NB4 (cell line): ENCODE data around the gene PLAC1.

Source experiments
- DNase-seq: peaks from one replicate; pipeline ENCODE4 v3.0.0; 2010; ENCODE audit warnings: low read depth
- H3K4me3 ChIP-seq: one replicate; pipeline ENCODE4 v1.5.1; 2011; ENCODE audit warnings: mild to moderate bottlenecking, low read depth, low read length, moderate library complexity
- MYC ChIP-seq: IDR thresholded peaks from 2 replicates; pipeline ENCODE4 v1.6.1; 2011; ENCODE audit warnings: low read depth, low read length
- POLR2A ChIP-seq: IDR thresholded peaks from 2 replicates; pipeline ENCODE4 v1.6.1; 2011; ENCODE audit warnings: mild to moderate bottlenecking; ENCODE audit not compliant: insufficient read length; ENCODE audit errors: extremely low read depth
- TF ChIP-seq, protein P1 (sequence below): IDR thresholded peaks from one replicate; pipeline ENCODE4 v1.5.1; 2012; ENCODE audit warnings: low read depth, low read length
- TF ChIP-seq, protein P2 (sequence below): IDR thresholded peaks from 2 replicates; pipeline ENCODE4 v1.6.1; 2011; ENCODE audit warnings: low read depth, low read length

Gene PLAC1

DNA sequence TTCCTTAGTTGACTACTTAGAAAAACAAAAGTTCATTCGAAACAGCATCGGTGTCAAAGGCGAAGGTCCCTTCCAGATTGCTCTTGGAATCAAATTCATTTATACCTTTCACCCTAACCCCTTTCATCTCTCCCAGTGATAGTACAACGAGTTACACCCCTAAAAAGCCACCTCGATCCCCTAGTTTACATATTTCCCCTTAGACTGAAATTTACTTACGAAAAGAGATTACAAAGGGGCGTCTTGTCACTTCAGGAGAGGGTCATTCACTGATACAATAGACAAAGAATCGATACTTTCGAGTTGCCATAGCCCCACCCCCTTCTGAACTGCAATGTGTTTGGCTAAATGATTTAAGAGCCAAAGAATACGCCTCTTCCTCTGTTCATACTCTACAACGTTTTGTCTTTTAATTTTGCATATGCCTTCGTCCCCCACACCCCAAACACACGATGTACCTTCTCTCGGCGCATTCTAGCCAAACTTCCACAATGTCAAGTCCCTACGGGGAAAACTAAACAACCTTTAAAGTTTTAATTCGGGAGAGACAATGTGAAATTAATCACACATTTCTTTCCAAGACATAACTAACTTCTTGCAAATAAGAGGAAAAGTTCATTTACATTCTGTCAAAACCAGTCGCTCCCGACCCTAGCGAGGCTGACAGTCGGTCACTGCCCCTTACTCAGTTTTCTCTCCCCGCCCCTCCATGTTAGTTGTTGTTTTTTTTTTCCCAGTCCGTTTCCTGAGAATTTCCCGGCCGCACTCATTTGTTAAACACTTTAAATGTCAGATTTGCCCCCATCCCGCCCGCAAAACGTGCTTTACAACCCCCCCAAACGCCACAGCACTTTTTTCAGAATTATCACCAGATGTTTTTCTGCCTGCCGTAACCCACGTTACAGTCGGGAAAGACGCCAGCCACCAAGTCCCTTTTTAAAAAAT, 109.7 kb downstream of the PLAC1 start:
- TF ChIP-seq, protein P1, sequence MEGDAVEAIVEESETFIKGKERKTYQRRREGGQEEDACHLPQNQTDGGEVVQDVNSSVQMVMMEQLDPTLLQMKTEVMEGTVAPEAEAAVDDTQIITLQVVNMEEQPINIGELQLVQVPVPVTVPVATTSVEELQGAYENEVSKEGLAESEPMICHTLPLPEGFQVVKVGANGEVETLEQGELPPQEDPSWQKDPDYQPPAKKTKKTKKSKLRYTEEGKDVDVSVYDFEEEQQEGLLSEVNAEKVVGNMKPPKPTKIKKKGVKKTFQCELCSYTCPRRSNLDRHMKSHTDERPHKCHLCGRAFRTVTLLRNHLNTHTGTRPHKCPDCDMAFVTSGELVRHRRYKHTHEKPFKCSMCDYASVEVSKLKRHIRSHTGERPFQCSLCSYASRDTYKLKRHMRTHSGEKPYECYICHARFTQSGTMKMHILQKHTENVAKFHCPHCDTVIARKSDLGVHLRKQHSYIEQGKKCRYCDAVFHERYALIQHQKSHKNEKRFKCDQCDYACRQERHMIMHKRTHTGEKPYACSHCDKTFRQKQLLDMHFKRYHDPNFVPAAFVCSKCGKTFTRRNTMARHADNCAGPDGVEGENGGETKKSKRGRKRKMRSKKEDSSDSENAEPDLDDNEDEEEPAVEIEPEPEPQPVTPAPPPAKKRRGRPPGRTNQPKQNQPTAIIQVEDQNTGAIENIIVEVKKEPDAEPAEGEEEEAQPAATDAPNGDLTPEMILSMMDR, result no peak
- TF ChIP-seq POLR2A, result peak; percentile 25
- TF ChIP-seq, protein P2, sequence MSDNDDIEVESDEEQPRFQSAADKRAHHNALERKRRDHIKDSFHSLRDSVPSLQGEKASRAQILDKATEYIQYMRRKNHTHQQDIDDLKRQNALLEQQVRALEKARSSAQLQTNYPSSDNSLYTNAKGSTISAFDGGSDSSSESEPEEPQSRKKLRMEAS, result no peak
- DNase-seq, result peak; percentile 51
- peak overlapping the region; percentile 87 for H3K4me3 ChIP-seq

DNA sequence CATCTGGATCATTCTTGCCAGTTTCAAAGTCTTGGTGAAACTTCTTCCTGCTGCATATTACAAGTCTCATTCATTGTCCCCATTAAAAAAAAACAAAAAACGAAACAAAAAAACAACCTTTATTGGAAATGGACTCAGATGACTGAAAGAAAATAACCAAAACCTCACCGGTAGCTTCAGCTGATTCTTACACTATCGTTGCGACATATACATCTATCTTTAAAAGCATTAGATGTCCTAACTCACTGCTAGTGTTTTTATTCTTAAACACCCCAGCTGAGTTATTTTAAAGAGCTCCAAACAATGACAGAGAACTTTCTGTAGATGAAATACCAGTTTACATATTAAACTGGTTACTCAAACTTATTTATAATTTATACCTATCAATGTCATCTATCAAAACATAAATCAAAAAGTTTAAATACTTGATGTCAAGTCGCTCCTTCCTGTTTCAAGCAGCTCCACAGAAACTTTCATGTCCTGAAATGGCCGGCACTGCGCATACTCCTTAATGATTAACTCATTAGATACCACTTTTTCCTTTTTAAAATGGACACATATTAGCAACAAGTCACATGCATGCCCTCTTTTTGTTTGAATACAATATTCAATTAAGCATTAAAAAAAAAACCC, 111.1 kb downstream of the PLAC1 start:
- no peak for DNase-seq
- TF ChIP-seq POLR2A (no peak), MYC (no peak)
- TF ChIP-seq, protein P2, result no peak
- peak overlapping the region; percentile 87 for H3K4me3 ChIP-seq

DNA sequence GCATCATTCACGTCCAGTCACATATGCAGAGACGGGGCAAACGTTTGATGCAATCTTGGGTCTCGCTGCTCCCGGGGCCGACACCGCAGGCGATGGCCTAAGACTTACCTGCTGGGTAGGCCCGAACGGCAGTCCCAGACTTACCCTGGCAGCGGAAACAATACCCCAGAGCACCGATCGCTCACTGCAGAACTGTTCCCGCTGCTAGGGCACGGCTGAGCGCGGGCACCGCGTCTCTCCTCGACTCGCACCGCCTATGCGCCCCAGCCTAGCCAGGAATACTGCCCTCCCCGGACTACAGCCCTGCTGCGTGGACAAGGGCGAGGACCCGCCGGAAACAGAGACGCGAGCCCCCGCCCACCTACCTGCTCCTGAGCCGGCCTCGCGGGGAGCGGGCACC, 112.1 kb downstream of the PLAC1 start:
- DNase-seq, result no peak
- TF ChIP-seq MYC, result no peak
- TF ChIP-seq POLR2A, result no peak
- TF ChIP-seq, protein P1, result no peak
- TF ChIP-seq, protein P2, result no peak
- H3K4me3 ChIP-seq, result no peak overlapping the region

DNA sequence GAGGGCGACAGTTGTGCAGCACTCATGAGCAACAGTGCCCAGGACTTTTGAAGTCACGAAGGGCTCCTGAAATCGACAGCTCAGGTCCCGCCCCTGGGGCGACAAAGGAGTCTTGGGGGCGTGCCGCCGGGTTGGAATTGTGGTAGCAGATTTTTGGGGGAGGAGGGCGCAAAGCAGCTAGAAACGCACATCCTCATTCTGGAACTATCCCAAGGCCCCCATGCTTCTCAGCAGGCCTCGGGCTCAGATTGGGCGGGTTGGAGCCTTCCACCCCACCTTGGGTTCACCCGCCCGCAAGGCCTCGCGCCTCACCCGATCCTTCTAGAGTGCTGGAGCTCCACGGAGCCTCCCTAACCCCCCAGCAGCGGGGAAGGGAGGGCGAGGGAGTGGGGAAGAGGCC, 112.8 kb downstream of the PLAC1 start:
- TF ChIP-seq POLR2A, result no peak
- TF ChIP-seq MYC, result no peak
- TF ChIP-seq, protein P1, result no peak
- TF ChIP-seq, protein P2, result no peak
- H3K4me3 ChIP-seq, result no peak overlapping the region
- DNase-seq, result no peak

DNA sequence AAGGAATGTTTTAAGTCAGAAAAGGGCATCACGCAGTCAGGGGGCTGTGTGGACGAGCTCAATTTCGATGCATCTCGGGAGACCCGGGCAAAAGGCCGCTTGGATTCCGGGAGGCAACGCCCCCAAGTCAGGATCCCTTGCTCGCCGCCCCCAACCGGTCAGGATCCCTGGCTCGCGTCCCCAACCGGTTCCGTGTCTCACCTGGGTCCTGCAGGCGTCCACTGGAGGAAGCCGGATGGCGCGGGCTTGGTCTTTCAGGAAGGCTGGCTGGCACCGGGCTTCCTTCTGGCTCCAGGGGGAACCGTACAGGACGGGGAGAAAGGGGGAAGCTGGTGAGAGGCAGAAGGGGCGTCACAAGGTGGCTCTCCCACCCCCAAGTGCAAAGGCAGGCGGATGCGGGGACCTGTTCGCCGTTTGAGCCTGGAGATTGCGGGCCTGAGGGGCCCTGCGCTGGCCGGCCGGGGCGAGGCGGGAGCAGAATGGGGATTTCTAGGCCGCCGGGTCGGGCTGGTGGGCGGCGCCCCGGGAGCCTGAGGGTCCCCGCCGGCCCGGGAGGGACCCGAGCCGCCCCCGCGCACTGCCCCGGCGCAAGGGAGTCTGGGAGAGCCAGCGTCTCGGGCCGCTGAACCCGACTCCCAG, 113.6 kb downstream of the PLAC1 start:
- no peak for DNase-seq

More for the DNA sequence above, 113.6 kb downstream of the PLAC1 start:
- TF ChIP-seq POLR2A (no peak), MYC (no peak)
- TF ChIP-seq, protein P2, result no peak
- TF ChIP-seq, protein P1, result no peak
- no peak overlapping the region for H3K4me3 ChIP-seq
